Neural progenitor cell (in vitro differentiated cells): ENCODE measurements around the gene USP19. TPM values are rescaled to one million over a fixed set of nuclear protein-coding genes. Genes with fewer than 3 reads are reported as not detected.

Experiments
- DNase-seq: peaks from one replicate; pipeline ENCODE4 v3.0.0-alpha.2; 2016; ENCODE audit warnings: low spot score
- H2AFZ ChIP-seq: fragments of 200-600 bp; sonication (generic); replicated peaks from 2 replicates; pipeline ENCODE4 v1.6.1; 2016; ENCODE audit warnings: antibody characterized with exemption
- H3F3A ChIP-seq: fragments of 200-600 bp; sonication (generic); 2 replicates; pipeline ENCODE4 v1.6.1; 2016; ENCODE audit warnings: antibody characterized with exemption, low read depth
- H3K27ac ChIP-seq: fragments of 200-600 bp; sonication (generic); 2 replicates; pipeline ENCODE4 v1.5.1; 2016; ENCODE audit warnings: mild to moderate bottlenecking
- H3K27me3 ChIP-seq: fragments of 200-600 bp; sonication (generic); 2 replicates; pipeline ENCODE4 v1.6.1; 2016; ENCODE audit warnings: mild to moderate bottlenecking, moderate library complexity
- H3K36me3 ChIP-seq: fragments of 200-600 bp; sonication (generic); 2 replicates; pipeline ENCODE4 v1.5.1; 2016
- H3K4me1 ChIP-seq: fragments of 200-600 bp; sonication (generic); 2 replicates; pipeline ENCODE4 v1.6.1; 2016; ENCODE audit warnings: mixed run types
- H3K4me2 ChIP-seq: fragments of 200-600 bp; sonication (generic); 2 replicates; pipeline ENCODE4 v1.6.1; 2016
- H3K4me3 ChIP-seq: fragments of 200-600 bp; sonication (generic); 2 replicates; pipeline ENCODE4 v1.5.1; 2016
- H3K79me2 ChIP-seq: fragments of 200-600 bp; sonication (generic); 2 replicates; pipeline ENCODE4 v1.6.1; 2016; ENCODE audit warnings: low read depth
- H3K9ac ChIP-seq: fragments of 200-600 bp; sonication (generic); 2 replicates; pipeline ENCODE4 v1.6.1; 2016
- H3K9me3 ChIP-seq: fragments of 200-600 bp; sonication (generic); 2 replicates; pipeline ENCODE4 v1.5.1; 2016; ENCODE audit warnings: low read depth
- H4K20me1 ChIP-seq: fragments of 200-600 bp; sonication (generic); 2 replicates; pipeline ENCODE4 v1.6.1; 2016; ENCODE audit warnings: low read depth
- H3K27ac Mint-ChIP-seq: 3 replicates; pipeline ENCODE4 v1.8.0; 2021; ENCODE audit warnings: mixed read lengths
- H3K27me3 Mint-ChIP-seq: 2 replicates; pipeline ENCODE4 v1.8.0; 2022; ENCODE audit warnings: low read depth, mild to moderate bottlenecking, inconsistent platforms, moderate library complexity, mixed read lengths; ENCODE audit not compliant: insufficient read depth
- H3K36me3 Mint-ChIP-seq: 3 replicates; pipeline ENCODE4 v1.8.0; 2021; ENCODE audit warnings: mixed read lengths
- H3K4me1 Mint-ChIP-seq: 3 replicates; pipeline ENCODE4 v1.8.0; 2021; ENCODE audit warnings: mixed read lengths
- H3K4me3 Mint-ChIP-seq: 3 replicates; pipeline ENCODE4 v1.8.0; 2021; ENCODE audit warnings: mild to moderate bottlenecking, moderate library complexity, mixed read lengths
- H3K9me3 Mint-ChIP-seq: 3 replicates; pipeline ENCODE4 v1.8.0; 2020; ENCODE audit warnings: mixed read lengths
- CTCF ChIP-seq: fragments of 200-600 bp; sonication (generic); IDR thresholded peaks from 2 replicates; pipeline ENCODE4 v1.5.1; 2017; ENCODE audit warnings: antibody characterized with exemption, mild to moderate bottlenecking
- EZH2 ChIP-seq: fragments of 200-600 bp; sonication (generic); IDR thresholded peaks from 2 replicates; pipeline ENCODE4 v1.6.1; 2017; ENCODE audit warnings: antibody characterized with exemption, mild to moderate bottlenecking, moderate library complexity
- EZH2phosphoT487 ChIP-seq: fragments of 200-600 bp; sonication (generic); IDR thresholded peaks from 2 replicates; pipeline ENCODE4 v1.6.1; 2017; ENCODE audit warnings: antibody characterized with exemption
- total RNA-seq: library from RNA; depleted of rRNA; stranded (reverse); fragments of >200 nt; gene quantifications from 2 replicates; pipeline ENCODE4 v1.2.3, GENCODE V29; 2015; ENCODE audit warnings: low replicate concordance

USP19 gene
- total RNA-seq, 1 donor from 2014 or later = 36.0 TPM

GRCh38 chr3:49120096-49120437 is 556 bp downstream of the USP19 start:
- no peak for DNase-seq
- peaks cover 23% of the 10 kb centered on the region for H3F3A ChIP-seq
- peaks cover 4% of the 10 kb centered on the region for H3K4me1 Mint-ChIP-seq
- H3K27ac Mint-ChIP-seq = peak overlapping the region; percentile 79
- H3K4me2 ChIP-seq = peak overlapping the region; percentile 94
- H3K36me3 Mint-ChIP-seq = peaks cover 11% of the 10 kb centered on the region
- H3K9ac ChIP-seq = peak overlapping the region; percentile 86
- no peaks in the 10 kb centered on the region for H3K27me3 ChIP-seq
- H3K4me3 Mint-ChIP-seq = peak overlapping the region; percentile 92
- H3K36me3 ChIP-seq = no peaks in the 10 kb centered on the region
- H3K9me3 ChIP-seq = no peaks in the 10 kb centered on the region
- peak overlapping the region; percentile 90 for H3K4me3 ChIP-seq
- H3K9me3 Mint-ChIP-seq = no peaks in the 10 kb centered on the region
- peaks cover 18% of the 10 kb centered on the region for H3K79me2 ChIP-seq
- H3K27me3 Mint-ChIP-seq = peaks cover 2% of the 10 kb centered on the region
- H3K4me1 ChIP-seq = no peaks in the 10 kb centered on the region
- TF ChIP-seq CTCF (no peak), EZH2phosphoT487 (no peak), EZH2 (no peak)
- H4K20me1 ChIP-seq = no peaks in the 10 kb centered on the region
- H3K27ac ChIP-seq = peak overlapping the region; percentile 88
- H2AFZ ChIP-seq = no peak overlapping the region

GRCh38 chr3:49119439-49119838 is 1.2 kb downstream of the USP19 start:
- Histone ChIP-seq H3K27ac (no peak overlapping the region), H3K9ac (peak overlapping the region; percentile 86), H3K36me3 (no peaks in the 10 kb centered on the region), H3F3A (peaks cover 23% of the 10 kb centered on the region), H4K20me1 (no peaks in the 10 kb centered on the region), H3K4me1 (no peaks in the 10 kb centered on the region), H3K4me3 (peak overlapping the region; percentile 90), H2AFZ (no peak overlapping the region), H3K4me2 (peak overlapping the region; percentile 94), H3K79me2 (peaks cover 18% of the 10 kb centered on the region), H3K27me3 (no peaks in the 10 kb centered on the region), H3K9me3 (no peaks in the 10 kb centered on the region)
- Mint-ChIP-seq H3K4me1 (peaks cover 4% of the 10 kb centered on the region), H3K27ac (no peak overlapping the region), H3K4me3 (peak overlapping the region; percentile 92), H3K9me3 (no peaks in the 10 kb centered on the region), H3K27me3 (peaks cover 2% of the 10 kb centered on the region), H3K36me3 (peaks cover 10% of the 10 kb centered on the region)
- TF ChIP-seq EZH2 (no peak), EZH2phosphoT487 (no peak)
- no peak for DNase-seq

GRCh38 chr3:49119036-49119435 is 1.6 kb downstream of the USP19 start:
- no peaks in the 10 kb centered on the region for H3K9me3 ChIP-seq
- no peaks in the 10 kb centered on the region for H3K27me3 ChIP-seq
- H3K4me1 Mint-ChIP-seq = peaks cover 4% of the 10 kb centered on the region
- H3K4me2 ChIP-seq = no peak overlapping the region
- no peak overlapping the region for H3K4me3 ChIP-seq
- peaks cover 11% of the 10 kb centered on the region for H3K36me3 Mint-ChIP-seq
- no peaks in the 10 kb centered on the region for H3K4me1 ChIP-seq
- H3K79me2 ChIP-seq = peaks cover 18% of the 10 kb centered on the region
- peaks cover 23% of the 10 kb centered on the region for H3F3A ChIP-seq
- H3K9me3 Mint-ChIP-seq = no peaks in the 10 kb centered on the region
- H2AFZ ChIP-seq = no peak overlapping the region
- TF ChIP-seq EZH2 = no peak
- no peak for TF ChIP-seq CTCF
- no peak for TF ChIP-seq EZH2phosphoT487
- H3K27ac Mint-ChIP-seq = no peak overlapping the region
- DNase-seq = no peak
- H3K4me3 Mint-ChIP-seq = peak overlapping the region; percentile 92
- peaks cover 2% of the 10 kb centered on the region for H3K27me3 Mint-ChIP-seq
- H4K20me1 ChIP-seq = no peaks in the 10 kb centered on the region
- no peak overlapping the region for H3K9ac ChIP-seq
- no peak overlapping the region for H3K27ac ChIP-seq
- H3K36me3 ChIP-seq = no peaks in the 10 kb centered on the region

GRCh38 chr3:49112262-49112661 is 8.4 kb downstream of the USP19 start:
- Histone ChIP-seq H3K9ac (no peak overlapping the region), H3K79me2 (no peaks in the 10 kb centered on the region), H3F3A (peaks cover 4% of the 10 kb centered on the region), H4K20me1 (no peaks in the 10 kb centered on the region), H3K27me3 (no peaks in the 10 kb centered on the region), H3K4me3 (no peak overlapping the region), H3K36me3 (no peaks in the 10 kb centered on the region), H3K27ac (no peak overlapping the region), H3K4me1 (no peaks in the 10 kb centered on the region), H2AFZ (no peak overlapping the region), H3K4me2 (no peak overlapping the region), H3K9me3 (no peaks in the 10 kb centered on the region)
- no peak overlapping the region for H3K4me3 Mint-ChIP-seq
- H3K27ac Mint-ChIP-seq = no peak overlapping the region
- H3K9me3 Mint-ChIP-seq = no peaks in the 10 kb centered on the region
- H3K4me1 Mint-ChIP-seq = no peaks in the 10 kb centered on the region
- TF ChIP-seq EZH2phosphoT487 = no peak
- no peak for TF ChIP-seq EZH2
- no peak for TF ChIP-seq CTCF
- peaks cover 2% of the 10 kb centered on the region for H3K27me3 Mint-ChIP-seq
- no peak for DNase-seq
- H3K36me3 Mint-ChIP-seq = peaks cover 28% of the 10 kb centered on the region
